Lower lobe of right lung (tissue), 2 donors: ENCODE results near the gene PIGW. TPM values are rescaled to one million over a fixed set of nuclear protein-coding genes. Genes with fewer than 3 reads are reported as not detected.

Experiments
- ATAC-seq, 2 donors: fragments of 200-7000 bp; cut with Tn5 transposase; one replicate each; pipeline ENCODE4 v1.9.1; 2020 to 2022; ENCODE audit warnings: mild to moderate bottlenecking in 2 of 2, moderate library complexity in 2 of 2
- DNase-seq: peaks from one replicate; pipeline ENCODE4 v3.0.0-alpha.2; 2020
- H3K27ac ChIP-seq: fragments of 200-600 bp; one replicate; pipeline ENCODE4 v1.8.0; 2022
- H3K27me3 ChIP-seq: fragments of 200-600 bp; one replicate; pipeline ENCODE4 v1.8.0; 2022; ENCODE audit warnings: low read depth
- H3K36me3 ChIP-seq: fragments of 200-600 bp; one replicate; pipeline ENCODE4 v1.8.0; 2022; ENCODE audit warnings: mild to moderate bottlenecking
- H3K4me1 ChIP-seq: fragments of 200-600 bp; one replicate; pipeline ENCODE4 v1.8.0; 2022
- H3K4me3 ChIP-seq: fragments of 200-600 bp; one replicate; pipeline ENCODE4 v1.8.0; 2022; ENCODE audit warnings: mild to moderate bottlenecking
- H3K9me3 ChIP-seq: fragments of 200-600 bp; one replicate; pipeline ENCODE4 v1.8.0; 2022
- CTCF ChIP-seq: fragments of 200-600 bp; IDR thresholded peaks from one replicate; pipeline ENCODE4 v1.8.0; 2022; ENCODE audit warnings: antibody characterized with exemption, mild to moderate bottlenecking
- intact Hi-C: fragments of 100-400 bp; cut with DNase I; formaldehyde crosslinking; loops from one replicate; pipeline ENCODE4 v1.11.0; 2022
- total RNA-seq: library from RNA; stranded (reverse); fragmentation: NEBNext Ultra II Directional; extraction: Animal tissue kit (Norgen Biotek cat#: 25700); gene quantifications from one replicate; pipeline ENCODE4 v1.2.1, GENCODE V29; 2021
- donor health status: DM: no; HTN: yes; CAD: no; lungs with severe emphysema.

The PIGW gene
- total RNA-seq, 1 donor from 2014 or later: 6.4 TPM

DNA sequence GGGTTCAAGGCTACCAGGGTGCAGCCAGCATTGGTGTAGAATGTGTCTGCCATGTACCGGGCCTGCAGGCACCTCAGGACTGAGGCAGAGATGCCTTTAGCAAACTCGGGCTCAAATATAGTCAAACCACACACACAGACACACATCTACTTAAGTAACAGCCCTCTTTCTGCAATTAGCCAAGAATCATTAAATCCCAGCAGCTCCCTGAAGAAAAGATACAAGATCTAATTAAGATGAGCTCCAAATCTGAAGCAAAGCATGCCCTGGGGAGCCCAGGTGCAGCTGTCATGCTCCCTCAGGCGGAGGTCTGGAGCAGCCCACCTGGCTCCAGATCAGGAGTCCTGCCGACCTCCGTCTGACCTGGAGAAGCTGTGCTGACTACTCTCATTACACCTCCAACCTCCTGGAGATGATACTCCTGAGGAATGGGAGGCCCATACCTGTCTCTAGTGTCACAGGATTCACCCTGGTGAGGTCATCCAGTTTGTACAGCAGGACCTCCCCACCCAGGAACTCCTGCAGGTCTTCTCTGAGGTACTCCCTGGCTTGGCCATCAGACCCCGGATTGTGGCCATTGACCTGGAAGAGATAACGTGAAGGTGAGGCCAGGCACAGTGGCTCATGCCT is 7.1 kb upstream of the PIGW start:
- no peaks in the 10 kb centered on the region for H3K27me3 ChIP-seq
- H3K27ac ChIP-seq: no peak overlapping the region
- no peaks in the 10 kb centered on the region for H3K4me1 ChIP-seq
- H3K9me3 ChIP-seq: no peaks in the 10 kb centered on the region
- peaks cover 85% of the 10 kb centered on the region for H3K36me3 ChIP-seq
- no peak for DNase-seq
- intact Hi-C loops: no loop called here
- ATAC-seq: no peak
- no peak overlapping the region for H3K4me3 ChIP-seq
- no peak for TF ChIP-seq CTCF

GRCh38 chr17:36529121-36529520 is 5.7 kb upstream of the PIGW start:
- DNase-seq (no peak), ATAC-seq (no peak)
- H3K36me3 ChIP-seq: peaks cover 82% of the 10 kb centered on the region
- H3K27me3 ChIP-seq: no peaks in the 10 kb centered on the region
- no peak overlapping the region for H3K4me3 ChIP-seq
- no peak overlapping the region for H3K27ac ChIP-seq
- no peaks in the 10 kb centered on the region for H3K9me3 ChIP-seq
- intact Hi-C loops: no loop called here
- H3K4me1 ChIP-seq: peaks cover 7% of the 10 kb centered on the region
- no peak for TF ChIP-seq CTCF

- ATAC-seq (no peak), DNase-seq (no peak)
- Histone ChIP-seq H3K27ac (no peak overlapping the region), H3K27me3 (no peaks in the 10 kb centered on the region), H3K9me3 (no peaks in the 10 kb centered on the region), H3K36me3 (peaks cover 55% of the 10 kb centered on the region), H3K4me3 (no peak overlapping the region), H3K4me1 (peaks cover 10% of the 10 kb centered on the region)
- intact Hi-C loops: no loop called here
- no peak for TF ChIP-seq CTCF
Observed at GRCh38 chr17:36532435-36532975, 2.3 kb upstream of the PIGW start.

GRCh38 chr17:36533935-36534839 is 600 bp upstream of the PIGW start:
- Histone ChIP-seq H3K4me3 (peak overlapping the region; percentile 89), H3K4me1 (peaks cover 10% of the 10 kb centered on the region), H3K27ac (peak overlapping the region; percentile 98), H3K36me3 (peaks cover 50% of the 10 kb centered on the region), H3K27me3 (no peaks in the 10 kb centered on the region), H3K9me3 (no peaks in the 10 kb centered on the region)
- DNase-seq (peak; percentile 80), ATAC-seq (peak; percentile 60 to 73)
- intact Hi-C loops: no loop called here
- peak; percentile 49 for TF ChIP-seq CTCF

- DNase-seq: no peak
- Histone ChIP-seq H3K4me3 (peak overlapping the region; percentile 89), H3K27ac (peak overlapping the region; percentile 98), H3K4me1 (peaks cover 10% of the 10 kb centered on the region), H3K27me3 (no peaks in the 10 kb centered on the region), H3K36me3 (peaks cover 38% of the 10 kb centered on the region), H3K9me3 (no peaks in the 10 kb centered on the region)
- no peak for TF ChIP-seq CTCF
- intact Hi-C loops: no loop called here
- ATAC-seq: peak; percentile 39 to 51
Observed at GRCh38 chr17:36535669-36536081, 888 bp downstream of the PIGW start.
